ENCODE results near the gene CYP2A6.
"Not testable (repeated sequence)": the region's sequence is repeated elsewhere in the genome, so short reads cannot be mapped to it uniquely, and the experiment has no call there.

CYP2A6 gene

DNA sequence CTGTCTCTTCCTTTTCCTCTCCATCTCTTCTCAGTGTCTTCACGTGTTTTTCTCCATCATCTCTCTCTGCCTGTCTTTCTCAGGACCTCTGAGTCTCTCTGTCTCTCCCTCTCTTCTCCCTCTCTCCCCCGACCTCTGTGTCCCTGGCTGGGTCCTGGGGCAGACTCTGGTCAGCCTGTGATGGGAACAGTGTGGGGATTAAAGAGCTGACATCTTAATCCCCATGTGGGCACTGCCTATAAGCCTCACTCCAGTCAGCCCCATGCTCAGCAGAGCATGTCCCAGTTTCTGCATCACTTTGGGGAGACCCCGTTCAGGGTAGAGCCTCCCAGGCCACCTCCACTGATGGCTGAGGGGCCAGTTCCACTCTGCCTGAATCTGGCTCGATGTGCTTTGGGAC is 35.0 kb downstream of the CYP2A6 start:
- Mint-ChIP-seq H3K4me3 (no peak overlapping the region), H3K4me1 (ENCODE audit: low read depth) (peaks cover 46% of the 10 kb centered on the region)

DNA sequence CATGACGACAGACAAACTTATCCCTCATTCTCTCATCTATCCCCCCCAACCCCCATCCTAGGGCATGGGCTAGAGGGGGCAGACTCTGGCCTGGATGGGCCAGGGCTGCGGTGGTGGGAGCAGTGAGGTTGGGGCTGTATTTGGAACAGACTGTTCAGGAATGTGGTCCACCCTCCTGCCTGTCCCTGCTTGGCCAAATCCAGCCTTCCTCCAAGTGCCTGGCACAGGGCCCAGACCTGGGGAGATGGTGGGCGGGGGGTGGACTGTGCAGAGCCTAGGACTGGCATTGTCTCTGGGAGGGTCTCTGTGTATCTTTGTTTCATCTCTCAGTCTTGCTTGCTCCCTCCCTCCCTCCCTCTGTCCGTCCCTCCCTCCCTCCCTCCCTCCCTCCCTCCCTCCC is 37.1 kb downstream of the CYP2A6 start:
- Mint-ChIP-seq H3K27ac (no peak overlapping the region), H3K36me3 (ENCODE audit: low read depth) (peaks cover 25% of the 10 kb centered on the region), H3K4me3 (no peak overlapping the region), H3K4me1 (ENCODE audit: low read depth) (peaks cover 45% of the 10 kb centered on the region), H3K9me3 (no peaks in the 10 kb centered on the region), H3K27me3 (peaks cover 3% of the 10 kb centered on the region)
- no peak for DNase-seq

More for the DNA sequence above, 35.0 kb downstream of the CYP2A6 start:
- Mint-ChIP-seq H3K36me3 (ENCODE audit: low read depth) (peaks cover 5% of the 10 kb centered on the region), H3K27me3 (peaks cover 3% of the 10 kb centered on the region), H3K9me3 (no peaks in the 10 kb centered on the region), H3K27ac (no peak overlapping the region)
- no peak for DNase-seq

DNA sequence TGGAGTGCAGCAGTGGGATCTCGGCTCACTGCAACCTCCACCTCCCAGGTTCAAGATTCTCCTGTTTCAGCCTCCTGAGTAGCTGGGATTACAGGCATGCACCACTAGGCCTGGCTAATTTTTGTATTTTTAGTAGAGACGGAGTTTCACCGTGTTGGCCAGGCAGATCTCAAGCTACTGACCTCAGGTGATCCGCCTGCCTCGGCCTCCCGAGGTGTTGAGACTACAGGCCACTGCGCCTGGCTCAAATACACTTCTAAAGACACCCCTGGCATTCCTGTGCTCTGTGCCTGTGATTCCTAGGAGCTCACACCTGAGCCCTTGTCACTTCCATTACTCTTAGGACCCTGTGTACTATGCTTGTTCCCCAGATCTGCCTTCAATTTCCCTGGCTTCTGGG is 37.7 kb downstream of the CYP2A6 start:
- Mint-ChIP-seq H3K36me3 (ENCODE audit: low read depth) (peaks cover 31% of the 10 kb centered on the region), H3K4me1 (ENCODE audit: low read depth) (peaks cover 45% of the 10 kb centered on the region), H3K4me3 (peak overlapping the region; percentile 81), H3K27ac (peak overlapping the region; percentile 53)
- not testable (repeated sequence) for DNase-seq, H3K27me3 Mint-ChIP-seq, H3K9me3 Mint-ChIP-seq

- Mint-ChIP-seq H3K27me3 (peaks cover 3% of the 10 kb centered on the region), H3K9me3 (no peaks in the 10 kb centered on the region), H3K4me3 (peak overlapping the region; percentile 81), H3K4me1 (ENCODE audit: low read depth) (peaks cover 53% of the 10 kb centered on the region), H3K27ac (peak overlapping the region; percentile 63), H3K36me3 (ENCODE audit: low read depth) (peaks cover 40% of the 10 kb centered on the region)
- peak; percentile 52 for DNase-seq
Measured at GRCh38 chr19:40811478-40812341, 38.5 kb downstream of the CYP2A6 start.

DNA sequence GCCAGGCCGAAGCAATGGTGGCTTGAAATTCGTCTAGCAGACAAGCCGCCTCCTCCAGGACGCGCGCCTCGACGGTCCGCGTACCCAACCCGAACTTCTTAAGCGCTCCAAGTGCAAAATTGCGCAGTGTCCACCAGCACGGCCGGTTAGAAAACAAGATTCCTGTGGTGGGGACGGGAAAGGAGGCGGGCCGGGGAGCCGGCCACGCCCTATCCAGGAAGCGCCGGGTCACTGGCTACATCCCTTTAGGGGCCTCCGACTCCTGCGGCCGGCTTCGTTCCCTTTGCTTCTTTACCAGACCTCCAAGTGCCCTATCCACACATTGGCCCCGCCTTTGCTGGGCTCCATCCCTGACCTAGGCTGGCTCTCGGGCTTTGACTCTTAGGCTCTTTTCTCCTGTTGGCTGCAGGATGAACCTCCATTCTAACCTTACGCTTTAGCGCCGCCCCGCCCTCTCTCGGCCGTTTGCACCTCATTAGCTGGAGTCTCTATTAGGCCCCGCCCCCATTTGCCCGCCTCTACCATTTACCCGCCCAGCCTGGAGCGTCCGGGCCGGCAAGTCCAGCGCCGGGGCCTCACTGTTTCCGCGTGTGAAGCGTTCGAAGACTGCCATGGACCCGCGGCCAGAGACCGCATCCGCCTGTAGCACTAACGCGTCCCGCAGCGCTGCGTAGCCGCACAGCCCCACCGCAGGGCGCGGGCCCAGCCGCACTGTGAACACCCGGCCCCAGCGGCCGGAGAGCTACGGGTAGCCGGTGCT is 39.4 kb downstream of the CYP2A6 start:
- DNase-seq: peak; percentile 80
- Mint-ChIP-seq H3K4me1 (ENCODE audit: low read depth) (peaks cover 62% of the 10 kb centered on the region), H3K27ac (peak overlapping the region; percentile 54), H3K36me3 (ENCODE audit: low read depth) (peaks cover 42% of the 10 kb centered on the region), H3K4me3 (peak overlapping the region; percentile 81)
- not testable (repeated sequence) for H3K27me3 Mint-ChIP-seq, H3K9me3 Mint-ChIP-seq

- H3K27ac Mint-ChIP-seq: peak overlapping the region; percentile 26
- H3K4me1 Mint-ChIP-seq (ENCODE audit: low read depth): peaks cover 69% of the 10 kb centered on the region
- H3K36me3 Mint-ChIP-seq (ENCODE audit: low read depth): peaks cover 49% of the 10 kb centered on the region
Measured at GRCh38 chr19:40810160-40810559, 40.1 kb downstream of the CYP2A6 start.

GRCh38 chr19:40809358-40810086 is 40.7 kb downstream of the CYP2A6 start:
- H3K4me1 Mint-ChIP-seq (ENCODE audit: low read depth): peaks cover 75% of the 10 kb centered on the region
- H3K4me3 Mint-ChIP-seq: no peak overlapping the region
- H3K27me3 Mint-ChIP-seq: peaks cover 3% of the 10 kb centered on the region
- peak overlapping the region; percentile 26 for H3K27ac Mint-ChIP-seq
- no peaks in the 10 kb centered on the region for H3K9me3 Mint-ChIP-seq
- peaks cover 55% of the 10 kb centered on the region for H3K36me3 Mint-ChIP-seq (ENCODE audit: low read depth)
- no peak for DNase-seq

More at GRCh38 chr19:40810160-40810559, 40.1 kb downstream of the CYP2A6 start:
- DNase-seq: no peak
- H3K4me3 Mint-ChIP-seq: peak overlapping the region; percentile 81
- H3K27me3 Mint-ChIP-seq: peaks cover 3% of the 10 kb centered on the region
- H3K9me3 Mint-ChIP-seq: no peaks in the 10 kb centered on the region

- peaks cover 86% of the 10 kb centered on the region for H3K4me1 Mint-ChIP-seq (ENCODE audit: low read depth)
- peaks cover 65% of the 10 kb centered on the region for H3K36me3 Mint-ChIP-seq (ENCODE audit: low read depth)
- no peak for DNase-seq
- peaks cover 3% of the 10 kb centered on the region for H3K27me3 Mint-ChIP-seq
- peak overlapping the region; percentile 94 for H3K27ac Mint-ChIP-seq
- no peak overlapping the region for H3K4me3 Mint-ChIP-seq
- H3K9me3 Mint-ChIP-seq: no peaks in the 10 kb centered on the region
Measured at GRCh38 chr19:40808497-40808896, 41.8 kb downstream of the CYP2A6 start.

GRCh38 chr19:40808021-40808325 is 42.3 kb downstream of the CYP2A6 start:
- H3K27ac Mint-ChIP-seq: peak overlapping the region; percentile 94
- peaks cover 3% of the 10 kb centered on the region for H3K27me3 Mint-ChIP-seq
- peaks cover 70% of the 10 kb centered on the region for H3K36me3 Mint-ChIP-seq (ENCODE audit: low read depth)
- peaks cover 90% of the 10 kb centered on the region for H3K4me1 Mint-ChIP-seq (ENCODE audit: low read depth)
- H3K9me3 Mint-ChIP-seq: no peaks in the 10 kb centered on the region
- DNase-seq: no peak
- H3K4me3 Mint-ChIP-seq: no peak overlapping the region

DNA sequence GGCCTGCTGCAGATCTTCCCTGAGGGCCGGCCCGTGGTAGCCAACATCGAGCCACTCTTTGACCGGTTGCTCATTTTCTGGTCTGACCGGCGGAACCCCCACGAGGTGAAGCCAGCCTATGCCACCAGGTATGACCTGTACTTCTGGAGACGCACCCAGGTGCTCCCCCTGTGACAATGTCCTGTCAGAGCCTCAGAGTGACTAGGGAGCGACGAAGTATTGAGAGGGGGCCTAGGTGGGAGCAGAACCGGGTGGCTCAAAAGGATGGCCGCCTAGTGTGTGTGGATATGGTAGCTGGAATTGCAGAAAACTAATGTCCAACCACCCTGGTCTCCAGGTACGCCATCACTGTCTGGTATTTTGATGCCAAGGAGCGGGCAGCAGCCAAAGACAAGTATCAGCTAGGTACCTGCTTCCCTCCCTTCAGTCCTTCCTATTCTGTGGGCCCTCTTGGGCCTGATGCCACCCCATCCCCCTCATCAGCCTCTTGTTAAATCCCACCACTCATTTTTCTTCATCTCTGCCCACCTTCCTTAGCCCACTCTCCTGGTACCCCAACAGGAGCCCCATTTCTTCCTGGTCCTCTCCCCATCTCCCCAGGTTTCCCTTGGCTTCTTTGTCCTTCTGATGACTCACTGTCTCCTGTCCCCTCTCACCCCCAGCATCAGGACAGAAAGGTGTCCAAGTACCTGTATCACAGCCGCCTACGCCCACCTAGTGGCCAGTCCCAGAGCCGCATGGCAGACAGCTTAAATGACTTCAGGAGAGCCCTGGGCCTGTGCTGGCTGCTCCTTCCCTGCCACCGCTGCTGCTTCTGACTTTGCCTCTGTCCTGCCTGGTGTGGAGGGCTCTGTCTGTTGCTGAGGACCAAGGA is 42.9 kb downstream of the CYP2A6 start:
- Mint-ChIP-seq H3K27ac (peak overlapping the region; percentile 94), H3K27me3 (peaks cover 2% of the 10 kb centered on the region), H3K4me1 (ENCODE audit: low read depth) (peaks cover 93% of the 10 kb centered on the region), H3K4me3 (peak overlapping the region; percentile 66), H3K36me3 (ENCODE audit: low read depth) (peaks cover 76% of the 10 kb centered on the region), H3K9me3 (no peaks in the 10 kb centered on the region)
- no peak for DNase-seq

GRCh38 chr19:40806423-40807146 is 43.7 kb downstream of the CYP2A6 start:
- DNase-seq: peak; percentile 83
- peaks cover 84% of the 10 kb centered on the region for H3K36me3 Mint-ChIP-seq (ENCODE audit: low read depth)
- peak overlapping the region; percentile 94 for H3K27ac Mint-ChIP-seq
- no peaks in the 10 kb centered on the region for H3K9me3 Mint-ChIP-seq
- peak overlapping the region; percentile 66 for H3K4me3 Mint-ChIP-seq
- H3K27me3 Mint-ChIP-seq: no peaks in the 10 kb centered on the region
- peaks cover 93% of the 10 kb centered on the region for H3K4me1 Mint-ChIP-seq (ENCODE audit: low read depth)

GRCh38 chr19:40805258-40805868 is 44.9 kb downstream of the CYP2A6 start:
- Mint-ChIP-seq H3K4me1 (ENCODE audit: low read depth) (peaks cover 92% of the 10 kb centered on the region), H3K36me3 (ENCODE audit: low read depth) (peaks cover 90% of the 10 kb centered on the region), H3K27ac (peak overlapping the region; percentile 94), H3K9me3 (no peaks in the 10 kb centered on the region), H3K4me3 (peak overlapping the region; percentile 92), H3K27me3 (no peaks in the 10 kb centered on the region)
- peak; percentile 46 for DNase-seq

DNA sequence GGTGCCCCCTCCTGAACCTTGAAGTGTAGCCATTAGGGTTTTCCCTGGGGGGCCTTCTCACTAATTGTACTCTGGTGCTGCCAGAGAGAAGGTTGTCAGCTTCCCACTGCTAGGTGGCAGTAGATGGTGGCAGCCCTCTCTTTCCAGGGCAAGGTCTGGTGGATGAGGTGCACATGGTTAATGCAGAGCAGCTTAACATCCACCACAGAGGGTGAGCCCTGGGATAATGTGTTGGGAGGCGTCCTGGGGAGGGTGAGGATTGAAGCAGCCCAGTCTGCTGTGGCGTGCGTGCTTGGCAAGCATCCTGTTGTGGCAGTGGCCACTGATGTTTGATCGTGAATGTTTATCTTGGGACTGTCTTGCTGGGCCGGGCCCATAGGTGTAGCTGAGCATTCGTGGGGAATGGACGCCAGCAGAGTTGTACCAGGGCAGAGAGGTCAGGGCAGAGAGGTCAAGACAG is 45.4 kb downstream of the CYP2A6 start:
- peaks cover 93% of the 10 kb centered on the region for H3K4me1 Mint-ChIP-seq (ENCODE audit: low read depth)
- no peaks in the 10 kb centered on the region for H3K27me3 Mint-ChIP-seq
- peaks cover 91% of the 10 kb centered on the region for H3K36me3 Mint-ChIP-seq (ENCODE audit: low read depth)
- H3K9me3 Mint-ChIP-seq: no peaks in the 10 kb centered on the region
- DNase-seq: no peak
- H3K27ac Mint-ChIP-seq: peak overlapping the region; percentile 94
- H3K4me3 Mint-ChIP-seq: peak overlapping the region; percentile 92
